Caki2 (cell line): ENCODE data around the gene GALNT9. TPM values are rescaled to one million over a fixed set of nuclear protein-coding genes. Genes with fewer than 3 reads are reported as not detected.
"Not testable (repeated sequence)": the region's sequence is repeated elsewhere in the genome, so short reads cannot be mapped to it uniquely, and the experiment has no call there.

Source experiments
- DNase-seq: peaks from one replicate; pipeline ENCODE4 v3.0.0-alpha.2; 2015; ENCODE audit warnings: low read depth
- in situ Hi-C: cut with HindIII; loops from 2 replicates; pipeline ENCODE4 v1.10.0; 2016; ENCODE audit warnings: low sequenced_read_pairs, low pct_unique_long_range_greater_than_20kb, mixed read lengths
- total RNA-seq: library from RNA; depleted of rRNA; stranded (reverse); fragments of >200 nt; shearing (Covaris generic); gene quantifications from 2 replicates; pipeline ENCODE4 v1.2.3, GENCODE V29; 2014; ENCODE audit warnings: low replicate concordance

GALNT9 gene
- total RNA-seq, 1 experiment from 2014 or later: 14.6 TPM

- in situ Hi-C loops: no loop called here
- no peak for DNase-seq
Observed at GRCh38 chr12:132157733-132158409, 171.5 kb downstream of the GALNT9 start.

GRCh38 chr12:132156573-132157325 is 172.6 kb downstream of the GALNT9 start:
- in situ Hi-C loops: no loop called here
- no peak for DNase-seq

GRCh38 chr12:132155771-132156572 is 173.4 kb downstream of the GALNT9 start:
- DNase-seq: no peak
- in situ Hi-C loops: no loop called here

GRCh38 chr12:132154941-132155770 is 174.2 kb downstream of the GALNT9 start:
- DNase-seq: no peak
- in situ Hi-C loops: no loop called here

GRCh38 chr12:132154341-132154761 is 175.0 kb downstream of the GALNT9 start:
- DNase-seq: no peak
- in situ Hi-C loops: no loop called here

GRCh38 chr12:132153501-132154340 is 175.7 kb downstream of the GALNT9 start:
- in situ Hi-C loops: no loop called here

GRCh38 chr12:132152953-132153352 is 176.4 kb downstream of the GALNT9 start:
- in situ Hi-C loops: no loop called here
- no peak for DNase-seq

More at GRCh38 chr12:132153501-132154340, 175.7 kb downstream of the GALNT9 start:
- peak; percentile 79 for DNase-seq

GRCh38 chr12:132152411-132152821 is 177.0 kb downstream of the GALNT9 start:
- no peak for DNase-seq
- in situ Hi-C loops: no loop called here

- in situ Hi-C loops: no loop called here
- DNase-seq: no peak
Observed at GRCh38 chr12:132151766-132152410, 177.5 kb downstream of the GALNT9 start.

- no peak for DNase-seq
- in situ Hi-C loops: no loop called here
Observed at GRCh38 chr12:132151145-132151765, 178.1 kb downstream of the GALNT9 start.

GRCh38 chr12:132150780-132151144 is 178.6 kb downstream of the GALNT9 start:
- no peak for DNase-seq
- in situ Hi-C loops: no loop called here

GRCh38 chr12:132149526-132149925 is 179.9 kb downstream of the GALNT9 start:
- DNase-seq, in situ Hi-C loops: not testable (repeated sequence)

GRCh38 chr12:132148368-132149045 is 180.9 kb downstream of the GALNT9 start:
- in situ Hi-C loops: no loop called here

GRCh38 chr12:132147423-132148367 is 181.7 kb downstream of the GALNT9 start:
- no peak for DNase-seq
- in situ Hi-C loops: no loop called here

More at GRCh38 chr12:132148368-132149045, 180.9 kb downstream of the GALNT9 start:
- no peak for DNase-seq
